Stimulated activated CD4-positive, alpha-beta T cell treated with anti-CD3 and anti-CD28 coated beads, Interleukin-1b, Interleukin-23, amount 100 ng/mL, for 1 hour (primary cell): ENCODE results near the gene REXO4.
"Not testable (repeated sequence)": the region's sequence is repeated elsewhere in the genome, so short reads cannot be mapped to it uniquely, and the experiment has no call there.

Source experiments
- DNase-seq, 2 donors: peaks; one replicate each; pipeline ENCODE4 v3.0.0-alpha.2; 2020; ENCODE audit warnings: low read depth in 2 of 2

The REXO4 gene

GRCh38 chr9:133451865-133452264 lies 34.1 kb upstream of the REXO4 start:
- not testable (repeated sequence) for DNase-seq

GRCh38 chr9:133449760-133450159 lies 31.9 kb upstream of the REXO4 start:
- no peak for DNase-seq

- no peak for DNase-seq
Measured at GRCh38 chr9:133448487-133448972, 30.7 kb upstream of the REXO4 start.

GRCh38 chr9:133445293-133445969 lies 27.6 kb upstream of the REXO4 start:
- no peak for DNase-seq

GRCh38 chr9:133443982-133444381 lies 26.2 kb upstream of the REXO4 start:
- no peak for DNase-seq

- no peak for DNase-seq
Measured at GRCh38 chr9:133443248-133443647, 25.4 kb upstream of the REXO4 start.

GRCh38 chr9:133441571-133441970 lies 23.8 kb upstream of the REXO4 start:
- no peak for DNase-seq

GRCh38 chr9:133440874-133441273 lies 23.1 kb upstream of the REXO4 start:
- DNase-seq: no peak

GRCh38 chr9:133439337-133439736 lies 21.5 kb upstream of the REXO4 start:
- DNase-seq: no peak

- no peak for DNase-seq
Measured at GRCh38 chr9:133437753-133438531, 20.1 kb upstream of the REXO4 start.

- no peak for DNase-seq
Measured at GRCh38 chr9:133436681-133437080, 18.9 kb upstream of the REXO4 start.

- no peak for DNase-seq
Measured at GRCh38 chr9:133433351-133433843, 15.6 kb upstream of the REXO4 start.

- DNase-seq: no peak
Measured at GRCh38 chr9:133430244-133430643, 12.4 kb upstream of the REXO4 start.

- DNase-seq: no peak
Measured at GRCh38 chr9:133429641-133430161, 11.9 kb upstream of the REXO4 start.

GRCh38 chr9:133429214-133429613 lies 11.4 kb upstream of the REXO4 start:
- no peak for DNase-seq

GRCh38 chr9:133428617-133429101 lies 10.8 kb upstream of the REXO4 start:
- DNase-seq: no peak

- no peak for DNase-seq
Measured at GRCh38 chr9:133427658-133428348, 10.0 kb upstream of the REXO4 start.

- no peak for DNase-seq
Measured at GRCh38 chr9:133426011-133426410, 8.2 kb upstream of the REXO4 start.

- no peak for DNase-seq
Measured at GRCh38 chr9:133425049-133425632, 7.3 kb upstream of the REXO4 start.

GRCh38 chr9:133424187-133424586 lies 6.4 kb upstream of the REXO4 start:
- DNase-seq: no peak

GRCh38 chr9:133423216-133423615 lies 5.4 kb upstream of the REXO4 start:
- DNase-seq: no peak
